ENCODE data around the gene FAM162A. TPM values are rescaled to one million over a fixed set of nuclear protein-coding genes. Genes with fewer than 3 reads are reported as not detected.

FAM162A gene
- total RNA-seq, 1 donor from 2014 or later = 14.7 TPM

GRCh38 chr3:122395582-122395981 is 11.6 kb downstream of the FAM162A start:
- FAIRE-seq (no peak), DNase-seq (ENCODE audit: low read depth) (peak; percentile 8)
- Histone ChIP-seq H3K4me3 (ENCODE audit: low read depth, low read length) (no peak overlapping the region), H3K36me3 (ENCODE audit: control insufficient read depth, insufficient read depth, low read length) (no peaks in the 10 kb centered on the region), H3K27me3 (ENCODE audit: control insufficient read depth, insufficient read depth, low read length) (no peaks in the 10 kb centered on the region)
- TF ChIP-seq CTCF (IDR thresholded peaks at IDR 0.05; ENCODE audit: insufficient read depth, low read length, severe bottlenecking) = no peak

- no peaks in the 10 kb centered on the region for H3K36me3 ChIP-seq (ENCODE audit: control insufficient read depth, insufficient read depth, low read length)
- TF ChIP-seq CTCF (IDR thresholded peaks at IDR 0.05; ENCODE audit: insufficient read depth, low read length, severe bottlenecking) = no peak
- FAIRE-seq = no peak
Observed at GRCh38 chr3:122396511-122396910, 12.5 kb downstream of the FAM162A start.

GRCh38 chr3:122397201-122397600 is 13.2 kb downstream of the FAM162A start:
- TF ChIP-seq CTCF (IDR thresholded peaks at IDR 0.05; ENCODE audit: insufficient read depth, low read length, severe bottlenecking) = no peak
- DNase-seq (ENCODE audit: low read depth) (no peak), FAIRE-seq (no peak)
- H3K27me3 ChIP-seq (ENCODE audit: control insufficient read depth, insufficient read depth, low read length) = no peaks in the 10 kb centered on the region
- H3K36me3 ChIP-seq (ENCODE audit: control insufficient read depth, insufficient read depth, low read length) = no peaks in the 10 kb centered on the region
- H3K4me3 ChIP-seq (ENCODE audit: low read depth, low read length) = no peak overlapping the region

More at GRCh38 chr3:122396511-122396910, 12.5 kb downstream of the FAM162A start:
- Histone ChIP-seq H3K4me3 (ENCODE audit: low read depth, low read length) (no peak overlapping the region), H3K27me3 (ENCODE audit: control insufficient read depth, insufficient read depth, low read length) (no peaks in the 10 kb centered on the region)
- no peak for DNase-seq (ENCODE audit: low read depth)

GRCh38 chr3:122398920-122399319 is 14.9 kb downstream of the FAM162A start:
- peak; percentile 32 for FAIRE-seq
- H3K36me3 ChIP-seq (ENCODE audit: control insufficient read depth, insufficient read depth, low read length) = peaks cover 2% of the 10 kb centered on the region

GRCh38 chr3:122403489-122403888 is 19.5 kb downstream of the FAM162A start:
- no peak for FAIRE-seq
- TF ChIP-seq CTCF (IDR thresholded peaks at IDR 0.05; ENCODE audit: insufficient read depth, low read length, severe bottlenecking) = no peak

More at GRCh38 chr3:122398920-122399319, 14.9 kb downstream of the FAM162A start:
- DNase-seq (ENCODE audit: low read depth) = no peak
- Histone ChIP-seq H3K4me3 (ENCODE audit: low read depth, low read length) (no peak overlapping the region), H3K27me3 (ENCODE audit: control insufficient read depth, insufficient read depth, low read length) (no peaks in the 10 kb centered on the region)
- TF ChIP-seq CTCF (IDR thresholded peaks at IDR 0.05; ENCODE audit: insufficient read depth, low read length, severe bottlenecking) = no peak

GRCh38 chr3:122405015-122405414 is 21.0 kb downstream of the FAM162A start:
- H3K4me3 ChIP-seq (ENCODE audit: low read depth, low read length) = no peak overlapping the region
- FAIRE-seq = no peak
- DNase-seq (ENCODE audit: low read depth) = no peak
- no peaks in the 10 kb centered on the region for H3K27me3 ChIP-seq (ENCODE audit: control insufficient read depth, insufficient read depth, low read length)
- TF ChIP-seq CTCF (IDR thresholded peaks at IDR 0.05; ENCODE audit: insufficient read depth, low read length, severe bottlenecking) = no peak
- peaks cover 8% of the 10 kb centered on the region for H3K36me3 ChIP-seq (ENCODE audit: control insufficient read depth, insufficient read depth, low read length)

More at GRCh38 chr3:122403489-122403888, 19.5 kb downstream of the FAM162A start:
- DNase-seq (ENCODE audit: low read depth) = peak; percentile 39
- peaks cover 5% of the 10 kb centered on the region for H3K36me3 ChIP-seq (ENCODE audit: control insufficient read depth, insufficient read depth, low read length)
- H3K4me3 ChIP-seq (ENCODE audit: low read depth, low read length) = no peak overlapping the region
- H3K27me3 ChIP-seq (ENCODE audit: control insufficient read depth, insufficient read depth, low read length) = no peaks in the 10 kb centered on the region
